LNCAP (cell line): ENCODE results near the gene MPHOSPH8.

ENCODE experiments used
- TF ChIP-seq, protein P1 (sequence below): fragments of 450-650 bp; IDR thresholded peaks from 2 replicates; pipeline ENCODE4 v1.5.1; 2017; ENCODE audit warnings: mild to moderate bottlenecking

The MPHOSPH8 gene

DNA sequence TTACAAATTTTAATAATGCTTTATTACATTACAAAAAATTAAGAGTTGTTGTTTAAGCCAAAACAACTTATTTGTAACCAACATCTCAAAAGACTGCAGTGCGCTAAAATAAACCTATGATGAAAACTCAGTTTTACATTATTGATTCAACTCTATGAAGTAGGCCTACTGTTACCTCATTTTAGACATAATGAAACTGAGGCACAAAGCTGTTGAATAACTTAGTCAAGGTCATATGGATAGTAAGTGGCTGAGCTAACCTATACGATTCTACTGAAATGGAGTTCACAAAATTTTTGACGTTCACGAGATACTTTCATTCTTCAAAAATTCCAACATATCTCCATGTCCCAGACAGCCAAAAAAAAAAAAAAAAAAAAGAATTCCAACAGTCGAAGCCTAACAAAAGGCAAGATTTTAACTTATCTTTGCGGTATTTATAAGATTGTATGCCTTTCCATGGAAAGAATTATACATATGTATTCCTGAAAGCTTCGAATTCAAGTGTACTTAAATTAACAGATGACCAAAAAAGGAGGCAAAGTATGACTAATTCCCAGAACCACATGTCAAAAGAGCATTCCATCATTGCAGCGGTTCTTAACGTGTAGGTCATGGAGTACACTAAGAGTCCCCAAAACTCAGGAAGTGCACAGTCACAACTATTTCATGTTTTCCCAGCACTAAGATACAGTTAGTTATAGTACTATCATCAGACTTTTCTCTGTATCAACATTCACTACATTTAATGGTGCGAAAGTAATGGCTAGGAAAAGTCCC is 79.9 kb downstream of the MPHOSPH8 start:
- TF ChIP-seq, protein P1, sequence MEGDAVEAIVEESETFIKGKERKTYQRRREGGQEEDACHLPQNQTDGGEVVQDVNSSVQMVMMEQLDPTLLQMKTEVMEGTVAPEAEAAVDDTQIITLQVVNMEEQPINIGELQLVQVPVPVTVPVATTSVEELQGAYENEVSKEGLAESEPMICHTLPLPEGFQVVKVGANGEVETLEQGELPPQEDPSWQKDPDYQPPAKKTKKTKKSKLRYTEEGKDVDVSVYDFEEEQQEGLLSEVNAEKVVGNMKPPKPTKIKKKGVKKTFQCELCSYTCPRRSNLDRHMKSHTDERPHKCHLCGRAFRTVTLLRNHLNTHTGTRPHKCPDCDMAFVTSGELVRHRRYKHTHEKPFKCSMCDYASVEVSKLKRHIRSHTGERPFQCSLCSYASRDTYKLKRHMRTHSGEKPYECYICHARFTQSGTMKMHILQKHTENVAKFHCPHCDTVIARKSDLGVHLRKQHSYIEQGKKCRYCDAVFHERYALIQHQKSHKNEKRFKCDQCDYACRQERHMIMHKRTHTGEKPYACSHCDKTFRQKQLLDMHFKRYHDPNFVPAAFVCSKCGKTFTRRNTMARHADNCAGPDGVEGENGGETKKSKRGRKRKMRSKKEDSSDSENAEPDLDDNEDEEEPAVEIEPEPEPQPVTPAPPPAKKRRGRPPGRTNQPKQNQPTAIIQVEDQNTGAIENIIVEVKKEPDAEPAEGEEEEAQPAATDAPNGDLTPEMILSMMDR = no peak

DNA sequence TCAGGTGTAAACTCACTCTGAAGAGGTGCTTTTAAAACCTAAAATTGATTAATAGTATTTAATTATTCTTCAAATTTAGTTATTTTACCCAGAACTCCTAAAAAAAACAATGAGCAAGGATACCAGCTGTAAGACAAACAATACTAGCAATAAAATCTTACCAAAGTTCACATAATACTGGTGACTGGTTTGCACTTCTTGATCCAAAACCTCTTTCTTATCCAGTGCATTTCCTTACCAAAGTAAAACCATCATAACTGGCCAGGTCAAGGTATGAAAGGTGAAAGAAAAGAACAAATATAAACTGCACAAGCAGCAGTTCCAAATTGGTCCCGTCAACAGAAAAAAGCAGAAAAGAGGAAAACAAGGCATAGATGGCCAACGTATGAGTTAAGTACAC is 86.6 kb downstream of the MPHOSPH8 start:
- TF ChIP-seq, protein P1 = no peak
